Nephron (organoid): ENCODE measurements around the gene NCOR2.
"Not testable (repeated sequence)": the region's sequence is repeated elsewhere in the genome, so short reads cannot be mapped to it uniquely, and the experiment has no call there.

Source experiments
- H3K27ac Mint-ChIP-seq, 3 experiments: 2 replicates each; pipeline ENCODE4 v1.8.0; 2020; ENCODE audit warnings: mixed read lengths in 3 of 3, mild to moderate bottlenecking in 2 of 3, moderate library complexity in 1 of 3
- H3K27me3 Mint-ChIP-seq: 2 replicates; pipeline ENCODE4 v1.8.0; 2021; ENCODE audit warnings: low read depth, mild to moderate bottlenecking, moderate library complexity, mixed read lengths
- H3K36me3 Mint-ChIP-seq: 2 replicates; pipeline ENCODE4 v1.8.0; 2020; ENCODE audit warnings: low read depth, mixed read lengths
- H3K4me1 Mint-ChIP-seq: 2 replicates; pipeline ENCODE4 v1.8.0; 2020; ENCODE audit warnings: mixed read lengths
- H3K4me3 Mint-ChIP-seq, 3 experiments: 2 replicates each; pipeline ENCODE4 v1.8.0; 2020; ENCODE audit warnings: mild to moderate bottlenecking in 3 of 3, mixed read lengths in 3 of 3, moderate library complexity in 2 of 3
- H3K9me3 Mint-ChIP-seq: 2 replicates; pipeline ENCODE4 v1.8.0; 2020; ENCODE audit warnings: mixed read lengths
- CTCF ChIP-seq, 3 experiments: fragments of 200-600 bp; sonication (generic); IDR thresholded peaks; one replicate each; pipeline ENCODE4 v1.5.0; 2021; ENCODE audit warnings: antibody characterized with exemption in 3 of 3; ENCODE audit not compliant: unreplicated experiment in 3 of 3

The NCOR2 gene

GRCh38 chr12:124590447-124590846, 23.0 kb upstream of the NCOR2 start:
- Mint-ChIP-seq H3K36me3 (peaks cover 6% of the 10 kb centered on the region), H3K27me3 (peaks cover 11% of the 10 kb centered on the region), H3K27ac (peak overlapping the region in 1 of 3 experiments; percentile 66), H3K4me1 (peaks cover 32% of the 10 kb centered on the region), H3K4me3 (no peak overlapping the region), H3K9me3 (peaks cover 12% of the 10 kb centered on the region)
- no peak for TF ChIP-seq CTCF (IDR thresholded peaks at IDR 0.05; ENCODE audit: unreplicated experiment in 3 of 3)

GRCh38 chr12:124588751-124589267, 21.4 kb upstream of the NCOR2 start:
- Mint-ChIP-seq H3K27me3 (peaks cover 7% of the 10 kb centered on the region), H3K36me3 (peaks cover 6% of the 10 kb centered on the region), H3K4me3 (no peak overlapping the region), H3K9me3 (peaks cover 12% of the 10 kb centered on the region), H3K4me1 (peaks cover 32% of the 10 kb centered on the region), H3K27ac (peak overlapping the region in 1 of 3 experiments; percentile 41)
- TF ChIP-seq CTCF (IDR thresholded peaks at IDR 0.05; ENCODE audit: unreplicated experiment in 3 of 3) = no peak

GRCh38 chr12:124588018-124588634, 20.7 kb upstream of the NCOR2 start:
- H3K27me3 Mint-ChIP-seq = peaks cover 7% of the 10 kb centered on the region
- H3K9me3 Mint-ChIP-seq = peaks cover 12% of the 10 kb centered on the region
- no peak overlapping the region for H3K4me3 Mint-ChIP-seq
- no peak for TF ChIP-seq CTCF (IDR thresholded peaks at IDR 0.05; ENCODE audit: unreplicated experiment in 3 of 3)
- peaks cover 32% of the 10 kb centered on the region for H3K4me1 Mint-ChIP-seq
- no peak overlapping the region for H3K27ac Mint-ChIP-seq
- peaks cover 6% of the 10 kb centered on the region for H3K36me3 Mint-ChIP-seq

- Mint-ChIP-seq H3K9me3 (peaks cover 12% of the 10 kb centered on the region), H3K36me3 (peaks cover 6% of the 10 kb centered on the region), H3K27me3 (peaks cover 2% of the 10 kb centered on the region), H3K27ac (peak overlapping the region in 1 of 3 experiments; percentile 48), H3K4me3 (no peak overlapping the region), H3K4me1 (peaks cover 30% of the 10 kb centered on the region)
- TF ChIP-seq CTCF (IDR thresholded peaks at IDR 0.05; ENCODE audit: unreplicated experiment in 3 of 3) = no peak
These were observed 19.3 kb upstream of the NCOR2 start for GRCh38 chr12:124586756-124587155.

GRCh38 chr12:124584494-124584893, 17.1 kb upstream of the NCOR2 start:
- not testable (repeated sequence) for H3K9me3 Mint-ChIP-seq, H3K27me3 Mint-ChIP-seq, H3K4me3 Mint-ChIP-seq, H3K36me3 Mint-ChIP-seq, H3K27ac Mint-ChIP-seq
- H3K4me1 Mint-ChIP-seq = peaks cover 34% of the 10 kb centered on the region

GRCh38 chr12:124583854-124584253, 16.4 kb upstream of the NCOR2 start:
- Mint-ChIP-seq H3K36me3 (peaks cover 4% of the 10 kb centered on the region), H3K4me3 (no peak overlapping the region), H3K4me1 (peaks cover 29% of the 10 kb centered on the region), H3K27ac (no peak overlapping the region), H3K9me3 (peaks cover 11% of the 10 kb centered on the region), H3K27me3 (peaks cover 6% of the 10 kb centered on the region)
- TF ChIP-seq CTCF (IDR thresholded peaks at IDR 0.05; ENCODE audit: unreplicated experiment in 3 of 3) = no peak
